ENCODE data around the gene RBM24. TPM values are rescaled to one million over a fixed set of nuclear protein-coding genes. Genes with fewer than 3 reads are reported as not detected.

The RBM24 gene
- total RNA-seq (2013; cell fraction: nucleolus; rRNA removed) = not detected in 2 replicates
- total RNA-seq (2014; rRNA removed) = 1.6 TPM in 1 of 2 replicates, not detected in the other
- 0.09 TPM in 1 of 2 replicates, not detected in the other for total RNA-seq (2014; rRNA removed; fragmentation: Illumina TruSeq; extraction: Trizol)
- total RNA-seq (2021) = not detected in 2 replicates
- not detected for polyA plus RNA-seq (2011; ENCODE audit: low read depth)
- polyA plus RNA-seq (2011; rRNA removed) = not detected in 2 replicates
- polyA plus RNA-seq (2011; cell fraction: cytosol; rRNA removed) = not detected in 2 replicates
- polyA plus RNA-seq (2011; cell fraction: nucleus; rRNA removed) = not detected in 2 replicates
- not detected in 2 replicates for polyA plus RNA-seq (2012)
- not detected in 2 replicates for polyA plus RNA-seq (2014; fragmentation: Illumina TruSeq; extraction: Trizol)
- under 1 TPM in 1 of 2 experiments, not detected in 1; 0.08 TPM for polyA plus RNA-seq (2014; fragmentation: Nextera tagmentation; extraction: Ambion mirVana)
- polyA plus RNA-seq (2014; rRNA removed) = not detected in 2 replicates
- polyA plus RNA-seq (2016; fragmentation: Nextera tagmentation; extraction: Ambion mirVana) = under 1 TPM in 1 of 2 experiments, not detected in 1; 0.09 TPM
- not detected in 2 replicates for polyA minus RNA-seq (2011; rRNA and poly(A)+ RNA removed)
- polyA minus RNA-seq (2011; cell fraction: cytosol; rRNA and poly(A)+ RNA removed) = not detected in 2 replicates
- not detected in 2 replicates for polyA minus RNA-seq (2011; cell fraction: nucleus; rRNA and poly(A)+ RNA removed)
- Bru-seq, nascent RNA = percentile 15 among the genes with signal in this experiment
- BruChase-seq, experiment 1, labeled RNA remaining after a 6-hour chase = percentile 21 among the genes with signal in this experiment
- percentile 28 among the genes with signal in this experiment for BruChase-seq, experiment 2, labeled RNA remaining after a 2-hour chase
- long read RNA-seq, experiment 1 = 0 reads
- long read RNA-seq, experiment 2 = 0 reads

DNA sequence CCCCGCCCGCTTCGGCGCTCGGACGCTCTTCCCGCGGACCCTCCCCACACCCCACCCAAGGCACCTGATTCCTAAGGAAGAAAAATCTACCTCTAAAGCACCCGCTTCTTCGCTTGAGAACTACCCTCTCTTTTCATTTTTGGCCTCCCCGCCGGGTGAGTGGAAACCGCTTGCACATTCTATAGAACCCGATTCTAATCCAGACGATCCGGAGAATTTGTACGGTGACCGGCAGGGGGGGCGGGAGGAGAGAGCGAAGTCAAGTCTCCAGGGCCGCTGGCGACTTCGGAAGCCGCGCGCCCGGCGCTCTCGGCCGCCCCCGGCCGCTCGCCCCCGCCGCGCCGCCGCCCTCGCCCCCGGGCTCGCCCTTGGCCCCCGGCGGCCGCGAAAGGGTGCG lies at the start of gene RBM24:
Gene RBM24 (plus strand): TSS at position 262 of the 397 bp plus-strand sequence. CDS start 221 bp downstream, outside the sequence.
- Histone ChIP-seq H3K4me1 (ENCODE audit: control insufficient read depth, insufficient read depth, low read length) (no peaks in the 10 kb centered on the region), H4K20me1 (ENCODE audit: control insufficient read depth, insufficient read depth) (no peaks in the 10 kb centered on the region), H3K9ac (ENCODE audit: control insufficient read depth, insufficient read depth, low read length) (no peak within 1 kb of the TSS), H2AFZ (ENCODE audit: control insufficient read depth, low read depth, low read length) (no peak within 1 kb of the TSS), H3K27ac (ENCODE audit: control insufficient read depth, insufficient read depth) (no peak within 1 kb of the TSS), H3K4me3 (no peak within 1 kb of the TSS), H3K4me2 (ENCODE audit: control insufficient read depth, insufficient read depth) (no peak within 1 kb of the TSS), H3K9me3 (replicated peaks; ENCODE audit: control insufficient read depth, insufficient read depth, low read length) (no peaks in the 10 kb centered on the region; the same call in 2 of the 3 replicates), H3K27me3 (replicated peaks in 1 of 2; ENCODE audit: control insufficient read depth in 2 of 2, insufficient read depth in 2 of 2, low read length in 1 of 2) (peaks cover 3% of the 10 kb centered on the region in 2 experiments; a peak in 3 of 4 replicates), H3K79me2 (ENCODE audit: control insufficient read depth, insufficient read depth, low read length) (no peaks in the 10 kb centered on the region), H3K36me3 (ENCODE audit: control insufficient read depth in 2 of 2, insufficient read depth in 2 of 2, low read length in 1 of 2) (no peaks in the 10 kb centered on the region)
- BruUV-seq (replicated peaks) = no TSS peak
- no peak for ATAC-seq
- ChIA-PET POLR2A (no interaction called here), CTCF (no interaction called here), SMC1A (ENCODE audit: uncharacterized antibody, unreplicated experiment) (no interaction called here), RAD21 (ENCODE audit: unreplicated experiment) (no interaction called here)
- FAIRE-seq = no peak
- intact Hi-C loops (cut with micrococcal nuclease; ENCODE audit: unreplicated experiment) (no loop called here), in situ Hi-C loops (cut with MboI) (no loop called here)
- 49% methylated on average over 6 of the region's 46 CpGs for WGBS (ENCODE audit: insufficient coverage, insufficient replicate concordance, low lambda C conversion rate, missing lambda C conversion rate)
- no peak for DNase-seq (ENCODE audit: low read depth, low spot score)
- no peak for TF ChIP-seq SUZ12 (IDR thresholded peaks at IDR 0.05; ENCODE audit: unreplicated experiment)
- TF ChIP-seq STAT1 (conservative IDR thresholded peaks at IDR 0.05) = no peak
- TF ChIP-seq IKZF1 (conservative IDR thresholded peaks at IDR 0.05) = no peak
- no peak for TF ChIP-seq SKIL (IDR thresholded peaks at IDR 0.05; ENCODE audit: low read depth, poor library complexity, severe bottlenecking)
- no peak for TF ChIP-seq SMARCA5 (IDR thresholded peaks at IDR 0.05)
- no peak for TF ChIP-seq SP1 (IDR thresholded peaks at IDR 0.05; ENCODE audit: low read depth, low read length)
- TF ChIP-seq BRCA1 (IDR thresholded peaks at IDR 0.05; ENCODE audit: low read depth, low read length) = no peak
- no peak for TF ChIP-seq ZNF217 (IDR thresholded peaks at IDR 0.05)
- TF ChIP-seq DPF2 (IDR thresholded peaks at IDR 0.05) = no peak
- no peak for TF ChIP-seq JUND (IDR thresholded peaks at IDR 0.05; ENCODE audit: low read depth, low read length)
- TF ChIP-seq ZBTB40 (IDR thresholded peaks at IDR 0.05; ENCODE audit: borderline replicate concordance) = no peak
- TF ChIP-seq, protein P1, sequence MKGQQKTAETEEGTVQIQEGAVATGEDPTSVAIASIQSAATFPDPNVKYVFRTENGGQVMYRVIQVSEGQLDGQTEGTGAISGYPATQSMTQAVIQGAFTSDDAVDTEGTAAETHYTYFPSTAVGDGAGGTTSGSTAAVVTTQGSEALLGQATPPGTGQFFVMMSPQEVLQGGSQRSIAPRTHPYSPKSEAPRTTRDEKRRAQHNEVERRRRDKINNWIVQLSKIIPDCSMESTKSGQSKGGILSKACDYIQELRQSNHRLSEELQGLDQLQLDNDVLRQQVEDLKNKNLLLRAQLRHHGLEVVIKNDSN (IDR thresholded peaks at IDR 0.05; ENCODE audit: borderline replicate concordance, extremely low read length, insufficient read depth, low read depth, low read length) = no peak
- TF ChIP-seq CREM (IDR thresholded peaks at IDR 0.05; ENCODE audit: low read depth) = no peak
- TF ChIP-seq, protein P2, sequence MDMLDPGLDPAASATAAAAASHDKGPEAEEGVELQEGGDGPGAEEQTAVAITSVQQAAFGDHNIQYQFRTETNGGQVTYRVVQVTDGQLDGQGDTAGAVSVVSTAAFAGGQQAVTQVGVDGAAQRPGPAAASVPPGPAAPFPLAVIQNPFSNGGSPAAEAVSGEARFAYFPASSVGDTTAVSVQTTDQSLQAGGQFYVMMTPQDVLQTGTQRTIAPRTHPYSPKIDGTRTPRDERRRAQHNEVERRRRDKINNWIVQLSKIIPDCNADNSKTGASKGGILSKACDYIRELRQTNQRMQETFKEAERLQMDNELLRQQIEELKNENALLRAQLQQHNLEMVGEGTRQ (IDR thresholded peaks at IDR 0.05; ENCODE audit: borderline replicate concordance, low read depth, low read length) = no peak

Data from GM12878 (cell line).